HG03045 (cell line): Measurements from ENCODE around the gene FBXO9.

Experiments used
- ATAC-seq: cut with Tn5 transposase; IDR thresholded peaks from one replicate; pipeline ENCODE4 v1.9.1; 2021; ENCODE audit warnings: mild to moderate bottlenecking, moderate library complexity; ENCODE audit not compliant: unreplicated experiment

The FBXO9 gene

GRCh38 chr6:53065266-53066076 lies at the start of gene FBXO9:
Gene FBXO9 (plus strand): TSS chr6:53065404. CDS start chr6:53065790, 386 bp downstream.
- ATAC-seq, result peak; percentile 56

- no peak for ATAC-seq
These were observed 49.7 kb upstream of the FBXO9 start for GRCh38 chr6:53015486-53015885.

- ATAC-seq, result no peak
These were observed 46.8 kb upstream of the FBXO9 start for GRCh38 chr6:53018446-53018845.

- ATAC-seq, result no peak
These were observed 45.0 kb upstream of the FBXO9 start for GRCh38 chr6:53020005-53020744.

- no peak for ATAC-seq
These were observed 41.9 kb upstream of the FBXO9 start for GRCh38 chr6:53023323-53023722.

GRCh38 chr6:53026526-53026925 lies 38.7 kb upstream of the FBXO9 start:
- ATAC-seq, result no peak

- ATAC-seq, result no peak
These were observed 38.0 kb upstream of the FBXO9 start for GRCh38 chr6:53027131-53027718.

GRCh38 chr6:53028467-53028866 lies 36.7 kb upstream of the FBXO9 start:
- ATAC-seq, result no peak

GRCh38 chr6:53029257-53029656 lies 35.9 kb upstream of the FBXO9 start:
- no peak for ATAC-seq

- no peak for ATAC-seq
These were observed 35.4 kb upstream of the FBXO9 start for GRCh38 chr6:53029761-53030160.

GRCh38 chr6:53031281-53031680 lies 33.9 kb upstream of the FBXO9 start:
- ATAC-seq, result no peak

- ATAC-seq, result no peak
These were observed 32.4 kb upstream of the FBXO9 start for GRCh38 chr6:53032849-53033248.

- no peak for ATAC-seq
These were observed 31.4 kb upstream of the FBXO9 start for GRCh38 chr6:53033764-53034163.

GRCh38 chr6:53035549-53036213 lies 29.5 kb upstream of the FBXO9 start:
- ATAC-seq, result no peak

- no peak for ATAC-seq
These were observed 27.1 kb upstream of the FBXO9 start for GRCh38 chr6:53038141-53038540.

- ATAC-seq, result no peak
These were observed 26.6 kb upstream of the FBXO9 start for GRCh38 chr6:53038596-53038995.

GRCh38 chr6:53041356-53041755 lies 23.8 kb upstream of the FBXO9 start:
- ATAC-seq, result no peak

- ATAC-seq, result no peak
These were observed 23.1 kb upstream of the FBXO9 start for GRCh38 chr6:53042112-53042511.

- ATAC-seq, result no peak
These were observed 21.6 kb upstream of the FBXO9 start for GRCh38 chr6:53043581-53043980.

- no peak for ATAC-seq
These were observed 21.1 kb upstream of the FBXO9 start for GRCh38 chr6:53044071-53044470.

- no peak for ATAC-seq
These were observed 20.6 kb upstream of the FBXO9 start for GRCh38 chr6:53044572-53044971.
